Measurements from ENCODE around the gene ZNF473.
"Not testable (repeated sequence)": the region's sequence is repeated elsewhere in the genome, so short reads cannot be mapped to it uniquely, and the experiment has no call there.

The ZNF473 gene

GRCh38 chr19:50050406-50051227, 24.8 kb downstream of the ZNF473 start:
- peak; percentile 65 for DNase-seq (ENCODE audit: low read depth, low spot score)

GRCh38 chr19:50051228-50051895, 25.6 kb downstream of the ZNF473 start:
- not testable (repeated sequence) for DNase-seq (ENCODE audit: low read depth, low spot score)

- DNase-seq (ENCODE audit: low read depth, low spot score), result no peak
Observed at GRCh38 chr19:50051964-50052363, 26.2 kb downstream of the ZNF473 start.

- DNase-seq (ENCODE audit: low read depth, low spot score), result no peak
Observed at GRCh38 chr19:50053119-50053518, 27.3 kb downstream of the ZNF473 start.

GRCh38 chr19:50058425-50058824, 32.6 kb downstream of the ZNF473 start:
- no peak for DNase-seq (ENCODE audit: low read depth, low spot score)

GRCh38 chr19:50059045-50059444, 33.2 kb downstream of the ZNF473 start:
- DNase-seq (ENCODE audit: low read depth, low spot score), result no peak

- DNase-seq (ENCODE audit: low read depth, low spot score), result no peak
Observed at GRCh38 chr19:50060107-50060506, 34.3 kb downstream of the ZNF473 start.

GRCh38 chr19:50061650-50062049, 35.8 kb downstream of the ZNF473 start:
- DNase-seq (ENCODE audit: low read depth, low spot score), result no peak

GRCh38 chr19:50065938-50066337, 40.1 kb downstream of the ZNF473 start:
- DNase-seq (ENCODE audit: low read depth, low spot score), result no peak

GRCh38 chr19:50067575-50067974, 41.8 kb downstream of the ZNF473 start:
- DNase-seq (ENCODE audit: low read depth, low spot score), result no peak

GRCh38 chr19:50068382-50068781, 42.6 kb downstream of the ZNF473 start:
- DNase-seq (ENCODE audit: low read depth, low spot score), result not testable (repeated sequence)

- DNase-seq (ENCODE audit: low read depth, low spot score), result not testable (repeated sequence)
Observed at GRCh38 chr19:50075076-50075475, 49.3 kb downstream of the ZNF473 start.

GRCh38 chr19:50075644-50076372, 50.0 kb downstream of the ZNF473 start:
- not testable (repeated sequence) for DNase-seq (ENCODE audit: low read depth, low spot score)

GRCh38 chr19:50076581-50077355, 51.0 kb downstream of the ZNF473 start:
- DNase-seq (ENCODE audit: low read depth, low spot score), result not testable (repeated sequence)

GRCh38 chr19:50079014-50079413, 53.2 kb downstream of the ZNF473 start:
- DNase-seq (ENCODE audit: low read depth, low spot score), result not testable (repeated sequence)

GRCh38 chr19:50084440-50084839, 58.6 kb downstream of the ZNF473 start:
- not testable (repeated sequence) for DNase-seq (ENCODE audit: low read depth, low spot score)

- DNase-seq (ENCODE audit: low read depth, low spot score), result not testable (repeated sequence)
Observed at GRCh38 chr19:50087153-50087552, 61.3 kb downstream of the ZNF473 start.

GRCh38 chr19:50090706-50091105, 64.9 kb downstream of the ZNF473 start:
- DNase-seq (ENCODE audit: low read depth, low spot score), result not testable (repeated sequence)

- DNase-seq (ENCODE audit: low read depth, low spot score), result not testable (repeated sequence)
Observed at GRCh38 chr19:50091786-50092185, 66.0 kb downstream of the ZNF473 start.

GRCh38 chr19:50092597-50092996, 66.8 kb downstream of the ZNF473 start:
- not testable (repeated sequence) for DNase-seq (ENCODE audit: low read depth, low spot score)

GRCh38 chr19:50097884-50098283, 72.1 kb downstream of the ZNF473 start:
- DNase-seq (ENCODE audit: low read depth, low spot score), result not testable (repeated sequence)
